GM11168 (cell line): ENCODE data around the gene GTF3C5.
"Not testable (repeated sequence)": the region's sequence is repeated elsewhere in the genome, so short reads cannot be mapped to it uniquely, and the experiment has no call there.

Experiments
- in situ Hi-C: fragments of 300-500 bp; cut with MboI; formaldehyde crosslinking; loops from one replicate; pipeline ENCODE4 v1.12.0; 2022; ENCODE audit warnings: low sequenced_read_pairs; ENCODE audit not compliant: unreplicated experiment

Gene GTF3C5

GRCh38 chr9:133027134-133027533, 3.7 kb upstream of the GTF3C5 start:
- in situ Hi-C loops: no loop called here

- in situ Hi-C loops: no loop called here
Observed at GRCh38 chr9:133028221-133028620, 2.6 kb upstream of the GTF3C5 start.

GRCh38 chr9:133029994-133030316, 842 bp upstream of the GTF3C5 start:
- in situ Hi-C loops: no loop called here

- in situ Hi-C loops: no loop called here
Observed at GRCh38 chr9:133031130-133031422, 279 bp downstream of the GTF3C5 start.

- in situ Hi-C loops: no loop called here
Observed at GRCh38 chr9:133031496-133031911, 707 bp downstream of the GTF3C5 start.

GRCh38 chr9:133032171-133032570, 1.4 kb downstream of the GTF3C5 start:
- in situ Hi-C loops: no loop called here

- in situ Hi-C loops: no loop called here
Observed at GRCh38 chr9:133035669-133036068, 4.9 kb downstream of the GTF3C5 start.

- in situ Hi-C loops: no loop called here
Observed at GRCh38 chr9:133037775-133038515, 7.1 kb downstream of the GTF3C5 start.

- in situ Hi-C loops: not testable (repeated sequence)
Observed at GRCh38 chr9:133040892-133041479, 10.2 kb downstream of the GTF3C5 start.

GRCh38 chr9:133041958-133042357, 11.2 kb downstream of the GTF3C5 start:
- in situ Hi-C loops: no loop called here

GRCh38 chr9:133042676-133043075, 11.9 kb downstream of the GTF3C5 start:
- in situ Hi-C loops: no loop called here

GRCh38 chr9:133043449-133044035, 12.7 kb downstream of the GTF3C5 start:
- in situ Hi-C loops: no loop called here

GRCh38 chr9:133044125-133044524, 13.3 kb downstream of the GTF3C5 start:
- in situ Hi-C loops: no loop called here

- in situ Hi-C loops: no loop called here
Observed at GRCh38 chr9:133044661-133045060, 13.9 kb downstream of the GTF3C5 start.

- in situ Hi-C loops: no loop called here
Observed at GRCh38 chr9:133045132-133045531, 14.3 kb downstream of the GTF3C5 start.

GRCh38 chr9:133046196-133046899, 15.6 kb downstream of the GTF3C5 start:
- in situ Hi-C loops: no loop called here

GRCh38 chr9:133046900-133047295, 16.1 kb downstream of the GTF3C5 start:
- in situ Hi-C loops: no loop called here

- in situ Hi-C loops: no loop called here
Observed at GRCh38 chr9:133048595-133048994, 17.8 kb downstream of the GTF3C5 start.

- in situ Hi-C loops: no loop called here
Observed at GRCh38 chr9:133049043-133049442, 18.2 kb downstream of the GTF3C5 start.

- in situ Hi-C loops: no loop called here
Observed at GRCh38 chr9:133050142-133050541, 19.3 kb downstream of the GTF3C5 start.

- in situ Hi-C loops: no loop called here
Observed at GRCh38 chr9:133050781-133051180, 20.0 kb downstream of the GTF3C5 start.
